IPS DF 19.7 (cell line): ENCODE data around the gene LCLAT1.

Experiments
- DNase-seq: peaks from one replicate; pipeline ENCODE4 v3.0.0-alpha.2; 2013; ENCODE audit warnings: low read depth, low spot score

Gene LCLAT1

GRCh38 chr2:30692829-30693275 lies 245.8 kb downstream of the LCLAT1 start:
- no peak for DNase-seq
